ENCODE measurements around the gene EEF1AKMT1. TPM values are rescaled to one million over a fixed set of nuclear protein-coding genes. Genes with fewer than 3 reads are reported as not detected.
"Not testable (repeated sequence)": the region's sequence is repeated elsewhere in the genome, so short reads cannot be mapped to it uniquely, and the experiment has no call there.

The EEF1AKMT1 gene
- total RNA-seq, 4 donors from 2014 or later = 3.0 to 8.6 TPM; not detected in 2

DNA sequence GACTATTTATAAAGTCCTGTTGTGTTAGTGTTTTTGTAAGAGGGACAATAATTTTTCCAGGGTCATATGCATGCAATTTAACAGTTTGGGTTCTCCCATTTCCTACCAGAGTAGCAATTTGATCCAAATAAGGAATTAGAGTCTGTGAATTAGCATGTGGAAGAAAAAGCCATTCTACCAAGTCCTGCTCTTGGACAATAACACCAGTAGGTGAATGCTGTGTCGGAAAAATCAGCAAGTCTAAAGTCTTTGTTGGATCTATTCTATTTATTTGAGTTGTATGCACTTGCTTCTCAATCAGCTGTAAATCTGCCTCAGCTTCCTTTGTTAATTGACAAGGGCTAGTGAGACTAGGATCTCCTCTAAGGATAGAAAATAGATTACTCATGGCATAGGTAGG is 91.7 kb downstream of the EEF1AKMT1 start:
- Histone ChIP-seq H3K27me3 (no peaks in the 10 kb centered on the region), H3K27ac (no peak overlapping the region), H3K9me3 (no peaks in the 10 kb centered on the region), H3K4me3 (no peak overlapping the region), H3K4me1 (no peaks in the 10 kb centered on the region), H3K36me3 (no peaks in the 10 kb centered on the region)
- TF ChIP-seq POLR2A (IDR thresholded peaks at IDR 0.05) (no peak), CTCF (IDR thresholded peaks at IDR 0.05) (no peak), POLR2AphosphoS5 (IDR thresholded peaks at IDR 0.05) (no peak), EP300 (IDR thresholded peaks at IDR 0.05; ENCODE audit: low read depth) (no peak)
- no peak for DNase-seq
- intact Hi-C loops (cut with DNase I; ENCODE audit: low total_unique reads) = no loop called here
- in situ Hi-C loops (cut with MboI; ENCODE audit: low pct_ligation_motif_present in 1 of 4, low pct_unique_long_range_greater_than_20kb in 1 of 4, low sequenced_read_pairs in 3 of 4) = loop anchor here in 1 of 4 donors (25.0 kb wide), 1 partner anchor 170 kb away; no protein-coding TSS in a partner anchor
- WGBS, 2 donors (ENCODE audit: low coverage in 1 of 2) = 94 to 100% methylated on average over 1 of the region's 1 CpG

- 52 to 87% methylated on average over 5 of the region's 5 CpGs for WGBS, 2 donors (ENCODE audit: low coverage in 1 of 2)
- in situ Hi-C loops (cut with MboI; ENCODE audit: low pct_ligation_motif_present in 1 of 4, low pct_unique_long_range_greater_than_20kb in 1 of 4, low sequenced_read_pairs in 3 of 4) = loop anchor here in 1 of 4 donors (25.0 kb wide), 1 partner anchor 169 kb away; no protein-coding TSS in a partner anchor
Observed at GRCh38 chr13:20681481-20681880, 92.3 kb downstream of the EEF1AKMT1 start.

DNA sequence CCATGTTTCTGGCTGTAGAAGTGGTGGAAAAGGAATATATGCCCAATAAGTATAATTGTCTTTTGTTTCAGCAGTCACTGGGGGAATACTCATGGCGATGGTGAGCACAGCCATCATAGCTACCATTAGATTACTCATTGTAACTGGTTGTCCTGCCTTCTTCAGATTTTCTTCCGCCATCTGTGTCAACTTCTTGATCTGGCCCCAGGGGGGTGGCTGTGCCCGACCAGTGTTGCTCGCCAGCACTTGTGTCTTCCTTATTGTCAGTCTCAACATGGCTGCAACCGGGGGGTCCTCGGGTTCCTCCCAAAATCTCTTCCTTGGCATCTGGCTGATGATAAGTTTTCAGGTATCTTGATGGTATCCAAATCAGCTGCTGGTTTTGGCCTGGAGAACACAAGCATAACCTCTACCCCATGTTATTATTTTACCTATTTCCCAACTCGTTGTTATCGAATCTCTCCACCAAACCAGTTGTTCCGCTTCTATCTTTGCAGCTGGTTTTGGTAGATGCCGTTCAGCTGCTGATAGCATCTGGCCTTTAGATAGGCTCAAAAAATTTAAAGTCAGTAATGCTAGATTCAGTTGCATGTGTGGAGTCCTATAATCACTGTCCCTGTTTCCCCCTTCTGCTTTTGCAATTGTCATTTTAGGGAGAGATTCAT is 93.2 kb downstream of the EEF1AKMT1 start:
- Histone ChIP-seq H3K4me3 (no peak overlapping the region), H3K9me3 (no peaks in the 10 kb centered on the region), H3K4me1 (no peaks in the 10 kb centered on the region), H3K27me3 (no peaks in the 10 kb centered on the region), H3K36me3 (no peaks in the 10 kb centered on the region), H3K27ac (no peak overlapping the region)
- DNase-seq = no peak
- WGBS, 2 donors (ENCODE audit: low coverage in 1 of 2) = 95 to 98% methylated on average over 3 to 10 of the region's 10 CpGs
- in situ Hi-C loops (cut with MboI; ENCODE audit: low pct_ligation_motif_present in 1 of 4, low pct_unique_long_range_greater_than_20kb in 1 of 4, low sequenced_read_pairs in 3 of 4) = loop anchor here in 1 of 4 donors (25.0 kb wide), 1 partner anchor 168 kb away; no protein-coding TSS in a partner anchor
- TF ChIP-seq CTCF (IDR thresholded peaks at IDR 0.05) (no peak), EP300 (IDR thresholded peaks at IDR 0.05; ENCODE audit: low read depth) (no peak), POLR2AphosphoS5 (IDR thresholded peaks at IDR 0.05) (no peak)
- intact Hi-C loops (cut with DNase I; ENCODE audit: low total_unique reads) = no loop called here

More at GRCh38 chr13:20681481-20681880, 92.3 kb downstream of the EEF1AKMT1 start:
- H3K36me3 ChIP-seq; H3K4me3 ChIP-seq; intact Hi-C loops (cut with DNase I; ENCODE audit: low total_unique reads); H3K27me3 ChIP-seq; DNase-seq; H3K27ac ChIP-seq; H3K9me3 ChIP-seq; H3K4me1 ChIP-seq: not testable (repeated sequence)

DNA sequence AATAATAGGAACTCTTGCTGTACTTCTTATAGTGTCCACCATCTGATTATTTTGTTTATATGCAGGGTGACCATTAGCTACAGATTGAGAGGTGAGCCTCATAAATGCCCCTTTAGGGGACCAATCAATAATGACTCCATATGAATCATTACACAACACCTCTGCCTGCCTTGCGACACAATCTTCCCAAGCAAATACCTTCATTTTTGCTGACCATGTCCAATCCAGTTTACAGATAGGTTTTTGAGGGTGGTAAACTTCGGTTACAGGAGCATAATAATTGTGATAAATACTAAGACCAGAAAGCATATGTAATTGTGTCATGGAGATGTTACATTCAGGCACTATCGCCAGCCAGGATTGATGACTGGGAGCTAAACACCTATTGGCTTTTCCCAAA is 93.9 kb downstream of the EEF1AKMT1 start:
- Histone ChIP-seq H3K36me3 (no peaks in the 10 kb centered on the region), H3K27me3 (no peaks in the 10 kb centered on the region), H3K4me1 (no peaks in the 10 kb centered on the region), H3K27ac (no peak overlapping the region), H3K4me3 (no peak overlapping the region), H3K9me3 (no peaks in the 10 kb centered on the region)
- intact Hi-C loops (cut with DNase I; ENCODE audit: low total_unique reads) = no loop called here
- TF ChIP-seq POLR2AphosphoS5 (IDR thresholded peaks at IDR 0.05) = no peak
- TF ChIP-seq EP300 (IDR thresholded peaks at IDR 0.05; ENCODE audit: low read depth) = no peak
- TF ChIP-seq POLR2A (IDR thresholded peaks at IDR 0.05) = no peak
- no peak for TF ChIP-seq CTCF (IDR thresholded peaks at IDR 0.05)
- DNase-seq = no peak
- in situ Hi-C loops (cut with MboI; ENCODE audit: low pct_ligation_motif_present in 1 of 4, low pct_unique_long_range_greater_than_20kb in 1 of 4, low sequenced_read_pairs in 3 of 4) = loop anchor here in 1 of 4 donors (25.0 kb wide), 1 partner anchor 168 kb away; no protein-coding TSS in a partner anchor
- WGBS, 2 donors (ENCODE audit: low coverage in 1 of 2) = 63 to 95% methylated on average over 3 of the region's 3 CpGs

Other genes starting within 250 kb of the EEF1AKMT1 start
- 100 to 1,000 TPM in 3 of 4 donors, 10 to 100 TPM in 1; 75.0 to 188 (median 145) TPM for gene CRYL1, start 248.1 kb downstream of the EEF1AKMT1 start, total RNA-seq
- 10 to 100 TPM in 3 of 4 donors, 1 to 10 TPM in 1; 3.4 to 22.9 (median 16.6) TPM for gene IFT88, start 206.8 kb downstream of the EEF1AKMT1 start, total RNA-seq
- gene IL17D, start 70.3 kb downstream of the EEF1AKMT1 start, total RNA-seq = 1 to 10 TPM in 2 of 4 donors, not detected in 2; 1.1 to 1.4 TPM
- gene XPO4, start 128.8 kb upstream of the EEF1AKMT1 start, total RNA-seq = 10 to 100 TPM; 11.7 to 25.2 (median 13.3) TPM

All from transverse colon (tissue), 4 donors.